Bronchial epithelial cell (primary cell): ENCODE results near the gene GGPS1. TPM values are rescaled to one million over a fixed set of nuclear protein-coding genes. Genes with fewer than 3 reads are reported as not detected.
A peak's percentile ranks its signal among the peaks of the same experiment; 100 is the strongest.
"Not testable (repeated sequence)": the region's sequence is repeated elsewhere in the genome, so short reads cannot be mapped to it uniquely, and the experiment has no call there.

Source experiments
- DNase-seq: peaks from one replicate; pipeline ENCODE4 v3.0.0-alpha.2; 2010; ENCODE audit warnings: low read depth
- FAIRE-seq: peaks from 2 replicates; lab custom pipeline; 2011; peaks lifted over from hg19 to GRCh38; lab: Jason Lieb, UNC
- H3K27me3 ChIP-seq: 2 replicates; pipeline ENCODE4 v1.5.1; 2011; ENCODE audit warnings: low read length; ENCODE audit not compliant: control insufficient read depth, insufficient read depth
- H3K36me3 ChIP-seq: 2 replicates; pipeline ENCODE4 v1.5.1; 2011; ENCODE audit warnings: low read length; ENCODE audit not compliant: control insufficient read depth, insufficient read depth
- H3K4me3 ChIP-seq: 2 replicates; pipeline ENCODE4 v1.5.1; 2011; ENCODE audit warnings: mild to moderate bottlenecking, low read depth, low read length, control low read depth
- CTCF ChIP-seq: IDR thresholded peaks from 2 replicates; pipeline ENCODE4 v1.5.1; 2011; ENCODE audit warnings: mild to moderate bottlenecking, moderate library complexity, low read length, control low read depth, inconsistent platforms; ENCODE audit not compliant: insufficient read depth, severe bottlenecking
- total RNA-seq: library from RNA; depleted of rRNA; stranded (reverse); fragments of >200 nt; gene quantifications from 2 replicates; pipeline ENCODE4 v1.2.1, GENCODE V29; 2014

Gene GGPS1
- 21.6 and 25.3 TPM in 2 replicates for total RNA-seq

- H3K4me3 ChIP-seq = peak within 1 kb of the TSS; percentile 89
- H3K36me3 ChIP-seq = no peaks in the 10 kb centered on the region
- no peaks in the 10 kb centered on the region for H3K27me3 ChIP-seq
- TF ChIP-seq CTCF = no peak
- peak; percentile 99 for DNase-seq
- FAIRE-seq = no peak
Observed at GRCh38 chr1:235328271-235329138, at the start of gene GGPS1. GGPS1 (plus strand) TSS chr1:235328570; CDS start chr1:235335265, 6,695 bp downstream.

DNA sequence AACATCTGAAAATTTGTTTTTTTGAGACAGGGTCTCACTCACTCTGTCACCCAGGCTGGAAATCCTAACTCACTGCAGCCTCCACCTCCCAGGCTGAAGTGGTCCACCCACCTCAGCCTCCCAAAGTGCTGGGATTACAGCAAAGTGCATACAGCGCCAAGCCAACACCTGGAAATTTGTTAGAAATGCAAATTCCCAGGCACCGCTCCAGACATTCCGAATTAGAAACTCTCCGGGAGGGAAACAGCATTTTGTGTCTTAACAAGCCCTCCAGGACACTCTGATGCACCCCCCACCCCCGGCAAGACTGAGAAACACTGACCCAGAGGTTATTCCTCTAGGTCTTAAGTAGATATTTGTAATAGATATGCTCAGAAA lies 49.5 kb upstream of the GGPS1 start:
- no peaks in the 10 kb centered on the region for H3K27me3 ChIP-seq
- no peak for TF ChIP-seq CTCF
- H3K36me3 ChIP-seq = no peaks in the 10 kb centered on the region
- no peak for DNase-seq
- no peak for FAIRE-seq
- no peak overlapping the region for H3K4me3 ChIP-seq

- no peaks in the 10 kb centered on the region for H3K36me3 ChIP-seq
- FAIRE-seq = no peak
- no peaks in the 10 kb centered on the region for H3K27me3 ChIP-seq
- H3K4me3 ChIP-seq = no peak overlapping the region
- DNase-seq = no peak
- no peak for TF ChIP-seq CTCF
Observed at GRCh38 chr1:235279694-235280093, 48.7 kb upstream of the GGPS1 start.

GRCh38 chr1:235280467-235280866 lies 47.9 kb upstream of the GGPS1 start:
- TF ChIP-seq CTCF = no peak
- no peaks in the 10 kb centered on the region for H3K36me3 ChIP-seq
- no peak overlapping the region for H3K4me3 ChIP-seq
- no peaks in the 10 kb centered on the region for H3K27me3 ChIP-seq
- FAIRE-seq = no peak
- no peak for DNase-seq

DNA sequence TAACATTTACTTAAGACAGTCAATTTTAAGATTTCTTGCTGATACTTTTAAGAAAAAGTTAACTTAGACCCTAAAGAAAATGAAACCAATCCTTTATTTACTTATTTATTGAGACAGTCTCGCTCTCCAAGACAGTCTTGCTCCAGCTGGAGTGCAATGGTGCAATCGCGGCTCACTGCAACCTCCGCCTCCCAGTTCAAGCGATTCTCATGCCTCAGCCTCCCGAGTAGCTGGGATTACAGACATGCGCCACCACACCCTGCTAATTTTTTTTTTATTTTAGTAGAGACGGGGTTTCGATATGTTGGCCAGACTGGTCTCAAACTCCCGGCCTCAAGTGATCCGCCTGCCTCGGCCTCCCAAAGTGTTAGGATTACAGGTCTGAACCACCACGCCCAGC lies 44.7 kb upstream of the GGPS1 start:
- H3K27me3 ChIP-seq, H3K4me3 ChIP-seq, DNase-seq, H3K36me3 ChIP-seq, FAIRE-seq: not testable (repeated sequence)

- DNase-seq (no peak), FAIRE-seq (no peak)
- H3K27me3 ChIP-seq = no peaks in the 10 kb centered on the region
- H3K4me3 ChIP-seq = no peak overlapping the region
- no peaks in the 10 kb centered on the region for H3K36me3 ChIP-seq
- TF ChIP-seq CTCF = no peak
Observed at GRCh38 chr1:235284231-235284769, 44.1 kb upstream of the GGPS1 start.
